DND-41 (cell line): ENCODE measurements around the gene C3orf20.

Experiments used
- ATAC-seq: fragments of 200-7000 bp; cut with Tn5 transposase; 3 replicates; pipeline ENCODE4 v1.9.1; 2021; ENCODE audit warnings: low read depth; ENCODE audit not compliant: insufficient read depth
- DNase-seq: peaks from one replicate; pipeline ENCODE4 v3.0.0-alpha.2; 2020
- H2AFZ ChIP-seq: 2 replicates; pipeline ENCODE4 v1.6.0; 2012; ENCODE audit warnings: low read depth, low read length
- H3K27ac ChIP-seq: 2 replicates; pipeline ENCODE4 v1.5.1; 2012; ENCODE audit warnings: low read length, inconsistent platforms
- H3K27me3 ChIP-seq: fragments of 200-600 bp; sonication (generic); 2 replicates; pipeline ENCODE4 v1.6.0; 2012; ENCODE audit warnings: low read length, mild to moderate bottlenecking, inconsistent platforms; ENCODE audit not compliant: insufficient read depth, poor library complexity
- H3K36me3 ChIP-seq: 2 replicates; pipeline ENCODE4 v1.5.1; 2012; ENCODE audit warnings: low read length, inconsistent platforms; ENCODE audit not compliant: insufficient read depth
- H3K4me1 ChIP-seq: 2 replicates; pipeline ENCODE4 v1.5.1; 2012; ENCODE audit warnings: mild to moderate bottlenecking, low read length; ENCODE audit not compliant: insufficient read depth
- H3K4me2 ChIP-seq: 2 replicates; pipeline ENCODE4 v1.6.0; 2012; ENCODE audit warnings: mild to moderate bottlenecking, moderate library complexity, low read length, inconsistent platforms; ENCODE audit not compliant: insufficient read depth
- H3K4me3 ChIP-seq, 2 experiments: fragments of 200-600 bp in 1 of 2; shearing (Covaris generic) in 1 of 2; 2 replicates each; pipeline ENCODE4 v1.5.1; 2012 to 2016; ENCODE audit warnings: inconsistent platforms in 2 of 2, low read length in 2 of 2, mild to moderate bottlenecking in 2 of 2, low read depth in 1 of 2, moderate library complexity in 1 of 2
- H3K79me2 ChIP-seq: 2 replicates; pipeline ENCODE4 v1.6.0; 2012; ENCODE audit warnings: low read length, inconsistent platforms; ENCODE audit not compliant: insufficient read depth
- H3K9ac ChIP-seq: 2 replicates; pipeline ENCODE4 v1.6.0; 2012; ENCODE audit warnings: low read depth, mild to moderate bottlenecking, inconsistent platforms, low read length, moderate library complexity
- H3K9me3 ChIP-seq: 2 replicates; pipeline ENCODE4 v1.5.1; 2012; ENCODE audit warnings: low read length, moderate library complexity, mild to moderate bottlenecking, inconsistent platforms; ENCODE audit not compliant: insufficient read depth, severe bottlenecking
- H4K20me1 ChIP-seq: 2 replicates; pipeline ENCODE4 v1.6.0; 2012; ENCODE audit warnings: low read length; ENCODE audit not compliant: insufficient read depth
- CTCF ChIP-seq: IDR thresholded peaks from 2 replicates; pipeline ENCODE4 v1.5.1; 2012; ENCODE audit warnings: borderline replicate concordance, low read length, moderate library complexity, mild to moderate bottlenecking; ENCODE audit not compliant: poor library complexity, severe bottlenecking; ENCODE audit errors: extremely low read depth
- EZH2 ChIP-seq: IDR thresholded peaks from 3 replicates; pipeline ENCODE4 v1.6.1; 2012; ENCODE audit warnings: borderline replicate concordance, low read depth, mild to moderate bottlenecking, moderate library complexity, low read length, inconsistent platforms; ENCODE audit not compliant: severe bottlenecking

The C3orf20 gene

GRCh38 chr3:14730703-14731382 lies 55.9 kb downstream of the C3orf20 start:
- no peak overlapping the region for H3K4me2 ChIP-seq
- H3K27ac ChIP-seq: no peak overlapping the region
- no peaks in the 10 kb centered on the region for H3K27me3 ChIP-seq
- no peak overlapping the region for H3K9ac ChIP-seq
- H4K20me1 ChIP-seq: no peaks in the 10 kb centered on the region
- DNase-seq (no peak), ATAC-seq (no peak)
- no peak overlapping the region for H3K4me3 ChIP-seq
- TF ChIP-seq CTCF: no peak
- TF ChIP-seq EZH2: no peak
- H3K4me1 ChIP-seq: no peaks in the 10 kb centered on the region
- H3K79me2 ChIP-seq: no peaks in the 10 kb centered on the region
- H2AFZ ChIP-seq: no peak overlapping the region
- H3K9me3 ChIP-seq: no peaks in the 10 kb centered on the region
- no peaks in the 10 kb centered on the region for H3K36me3 ChIP-seq

- no peak for DNase-seq
These were observed 66.0 kb downstream of the C3orf20 start for GRCh38 chr3:14740983-14741382.

DNA sequence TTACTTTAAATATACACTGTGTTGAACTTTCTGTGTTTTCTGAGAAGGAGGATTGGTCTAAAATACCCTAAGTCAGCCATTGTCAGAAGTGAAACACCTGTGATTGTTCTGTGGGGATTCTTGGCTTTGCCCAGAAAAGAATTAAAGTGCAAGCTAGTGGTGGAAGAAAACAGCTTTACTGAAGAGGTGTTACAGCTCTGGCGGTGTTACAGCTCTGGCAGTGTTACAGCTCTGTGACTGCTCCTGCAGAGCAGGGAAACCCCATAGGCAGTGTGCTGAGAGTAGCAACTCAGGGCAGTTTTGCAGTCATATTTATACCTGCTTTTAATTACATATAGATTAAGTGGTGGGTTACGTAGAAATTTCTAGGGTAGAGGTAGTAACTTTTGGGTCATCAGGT lies 66.6 kb downstream of the C3orf20 start:
- no peak overlapping the region for H3K27ac ChIP-seq
- no peak for TF ChIP-seq EZH2
- TF ChIP-seq CTCF: no peak
- ATAC-seq (no peak), DNase-seq (no peak)
- peaks cover 11% of the 10 kb centered on the region for H3K9me3 ChIP-seq
- no peaks in the 10 kb centered on the region for H3K79me2 ChIP-seq
- no peak overlapping the region for H2AFZ ChIP-seq
- no peaks in the 10 kb centered on the region for H3K4me1 ChIP-seq
- H3K9ac ChIP-seq: no peak overlapping the region
- H4K20me1 ChIP-seq: no peaks in the 10 kb centered on the region
- H3K27me3 ChIP-seq: peaks cover 4% of the 10 kb centered on the region
- no peaks in the 10 kb centered on the region for H3K36me3 ChIP-seq
- no peak overlapping the region for H3K4me3 ChIP-seq
- no peak overlapping the region for H3K4me2 ChIP-seq

More at GRCh38 chr3:14740983-14741382, 66.0 kb downstream of the C3orf20 start:
- Histone ChIP-seq H3K9me3 (peaks cover 11% of the 10 kb centered on the region), H3K79me2 (no peaks in the 10 kb centered on the region), H3K36me3 (no peaks in the 10 kb centered on the region), H2AFZ (no peak overlapping the region), H3K9ac (no peak overlapping the region), H3K27me3 (no peaks in the 10 kb centered on the region), H4K20me1 (no peaks in the 10 kb centered on the region), H3K4me1 (no peaks in the 10 kb centered on the region), H3K27ac (no peak overlapping the region), H3K4me2 (no peak overlapping the region), H3K4me3 (no peak overlapping the region)
- TF ChIP-seq CTCF (no peak), EZH2 (no peak)
- no peak for ATAC-seq
